ENCODE measurements around the gene ADD1.

The ADD1 gene

DNA sequence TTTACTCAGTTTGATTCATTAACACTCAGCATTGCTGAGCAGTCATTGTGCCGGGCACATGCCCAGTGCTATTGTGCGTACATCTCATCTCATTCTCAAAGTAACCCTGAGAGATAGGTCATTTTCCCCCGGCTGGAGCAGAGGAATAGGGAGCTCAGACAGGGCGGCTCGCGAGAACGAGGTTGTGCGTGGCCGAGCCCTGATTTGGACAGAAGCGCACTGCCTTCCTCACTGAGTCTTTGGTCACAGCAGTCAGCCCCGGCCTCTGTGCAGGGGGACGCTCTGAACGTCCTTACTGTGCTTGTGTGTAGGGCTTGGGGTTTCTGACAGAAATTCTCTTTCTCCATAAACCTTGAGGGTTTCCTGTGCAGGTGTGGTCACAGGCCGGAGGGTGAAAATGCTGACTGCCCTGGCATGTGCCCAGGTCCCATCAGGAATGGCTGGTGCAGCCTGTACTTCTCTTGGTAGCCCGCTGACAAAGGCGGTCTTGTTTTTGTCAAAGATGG lies 80.1 kb downstream of the ADD1 start:
- H3K27ac ChIP-seq: no peak overlapping the region
- TF ChIP-seq CTCF (IDR thresholded peaks at IDR 0.05; ENCODE audit: low read depth, low read length): no peak
- no peak for DNase-seq
- H3K36me3 ChIP-seq: peaks cover 81% of the 10 kb centered on the region
- H3K9me3 ChIP-seq (ENCODE audit: severe bottlenecking): no peaks in the 10 kb centered on the region
- H3K27me3 ChIP-seq (ENCODE audit: insufficient read depth, low read depth, severe bottlenecking): no peaks in the 10 kb centered on the region
- H3K4me3 ChIP-seq (ENCODE audit: low read depth, low read length): no peak overlapping the region

DNA sequence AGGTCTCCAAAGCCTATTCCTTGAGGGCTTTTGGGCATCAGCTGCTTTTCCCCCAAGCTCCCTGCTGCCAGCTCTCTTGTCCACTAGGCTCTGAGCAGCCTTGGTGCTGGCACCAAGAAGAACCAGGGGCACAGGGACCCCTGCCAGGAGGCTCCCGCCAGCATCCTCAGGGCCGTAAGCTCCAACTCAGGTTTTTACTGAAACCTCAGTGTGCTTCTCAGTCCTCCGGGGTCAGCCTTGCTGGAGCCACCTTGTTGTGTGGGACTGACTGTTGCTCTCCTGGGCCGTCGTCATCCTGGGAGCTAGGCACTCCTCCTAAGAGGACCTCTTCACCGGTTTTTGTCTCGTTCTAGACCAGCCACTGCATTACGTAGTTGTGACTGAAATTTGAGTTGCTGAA lies 80.6 kb downstream of the ADD1 start:
- H3K36me3 ChIP-seq: peaks cover 81% of the 10 kb centered on the region
- no peak for DNase-seq
- H3K27me3 ChIP-seq (ENCODE audit: insufficient read depth, low read depth, severe bottlenecking): no peaks in the 10 kb centered on the region
- TF ChIP-seq CTCF (IDR thresholded peaks at IDR 0.05; ENCODE audit: low read depth, low read length): no peak
- no peaks in the 10 kb centered on the region for H3K9me3 ChIP-seq (ENCODE audit: severe bottlenecking)
- H3K4me3 ChIP-seq (ENCODE audit: low read depth, low read length): no peak overlapping the region
- H3K27ac ChIP-seq: no peak overlapping the region

DNA sequence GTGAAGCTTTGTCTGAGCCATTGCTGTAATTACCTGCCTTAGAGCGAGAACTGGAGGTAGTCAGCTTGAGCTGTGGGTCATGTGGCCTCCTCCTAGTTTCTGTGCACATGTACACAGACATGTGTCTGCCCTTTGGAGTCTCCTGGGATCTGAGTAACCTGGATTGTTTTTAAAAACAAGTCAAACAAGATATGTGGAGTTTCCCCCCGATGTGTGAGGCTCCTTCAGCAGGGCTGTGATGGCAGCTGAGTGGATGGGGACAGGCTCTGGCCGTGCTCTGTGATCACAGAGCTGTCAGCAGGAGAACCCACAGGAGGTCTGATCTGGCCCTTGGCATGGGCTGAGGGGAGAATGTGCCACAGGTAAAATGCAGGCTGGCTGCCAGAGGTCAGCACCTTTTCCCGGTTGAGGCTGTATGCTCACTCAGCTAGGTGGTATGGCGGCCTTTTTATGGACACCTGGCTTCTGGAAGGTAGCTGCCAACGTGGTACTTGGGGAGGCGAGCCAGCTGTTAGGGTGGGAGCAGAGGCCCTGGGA lies 81.2 kb downstream of the ADD1 start:
- peaks cover 85% of the 10 kb centered on the region for H3K36me3 ChIP-seq
- no peaks in the 10 kb centered on the region for H3K9me3 ChIP-seq (ENCODE audit: severe bottlenecking)
- H3K27me3 ChIP-seq (ENCODE audit: insufficient read depth, low read depth, severe bottlenecking): no peaks in the 10 kb centered on the region
- no peak for DNase-seq
- H3K27ac ChIP-seq: no peak overlapping the region
- TF ChIP-seq CTCF (IDR thresholded peaks at IDR 0.05; ENCODE audit: low read depth, low read length): no peak
- H3K4me3 ChIP-seq (ENCODE audit: low read depth, low read length): no peak overlapping the region

GRCh38 chr4:2925496-2925895 lies 81.9 kb downstream of the ADD1 start:
- peaks cover 92% of the 10 kb centered on the region for H3K36me3 ChIP-seq
- H3K27ac ChIP-seq: no peak overlapping the region
- no peaks in the 10 kb centered on the region for H3K9me3 ChIP-seq (ENCODE audit: severe bottlenecking)
- TF ChIP-seq CTCF (IDR thresholded peaks at IDR 0.05; ENCODE audit: low read depth, low read length): no peak
- H3K27me3 ChIP-seq (ENCODE audit: insufficient read depth, low read depth, severe bottlenecking): no peaks in the 10 kb centered on the region
- DNase-seq: no peak
- no peak overlapping the region for H3K4me3 ChIP-seq (ENCODE audit: low read depth, low read length)

DNA sequence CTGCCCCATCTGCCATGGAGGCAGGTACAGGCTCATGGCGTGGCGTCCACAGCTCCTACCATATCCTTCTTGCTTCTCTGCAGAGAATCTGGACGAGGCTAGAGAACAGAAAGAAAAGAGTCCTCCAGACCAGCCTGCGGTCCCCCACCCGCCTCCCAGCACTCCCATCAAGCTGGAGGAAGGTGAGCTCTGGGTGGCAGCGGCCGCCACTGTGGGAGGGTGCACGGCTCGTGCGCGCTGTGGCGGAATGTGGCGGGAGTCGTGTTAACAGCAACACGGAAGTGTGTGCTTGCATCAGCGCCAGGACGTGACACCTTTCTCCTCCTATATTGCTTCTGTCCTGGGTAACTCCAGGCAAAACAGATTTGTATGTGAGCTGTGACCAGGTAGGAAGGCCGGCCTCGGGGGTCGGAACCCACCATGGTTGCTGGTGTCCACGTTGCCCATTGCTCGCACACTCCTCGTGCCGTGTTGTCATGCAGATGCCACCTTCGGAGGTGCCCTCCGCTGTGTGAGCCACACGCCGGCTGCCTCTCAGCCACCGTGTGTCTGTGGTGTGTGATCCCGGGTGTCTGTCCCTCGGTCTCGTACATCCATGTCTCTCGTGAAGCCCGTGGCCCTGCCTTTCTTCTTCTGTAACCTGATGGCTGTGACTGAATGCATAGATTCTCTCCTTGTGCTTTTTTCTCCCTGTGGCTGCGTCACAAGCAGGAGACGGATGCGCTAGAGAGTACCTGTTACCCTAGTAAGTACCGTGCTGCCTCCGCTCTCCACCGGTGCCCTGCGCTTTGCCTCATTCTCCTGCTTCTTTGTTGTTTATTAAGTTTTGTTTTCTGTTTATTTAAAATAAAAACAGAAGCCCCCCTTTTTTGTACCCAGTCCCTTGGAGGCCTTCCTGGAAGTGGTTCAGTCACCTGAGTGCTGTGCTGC lies 82.6 kb downstream of the ADD1 start:
- DNase-seq: no peak
- no peak overlapping the region for H3K4me3 ChIP-seq (ENCODE audit: low read depth, low read length)
- no peaks in the 10 kb centered on the region for H3K27me3 ChIP-seq (ENCODE audit: insufficient read depth, low read depth, severe bottlenecking)
- TF ChIP-seq CTCF (IDR thresholded peaks at IDR 0.05; ENCODE audit: low read depth, low read length): no peak
- no peak overlapping the region for H3K27ac ChIP-seq
- no peaks in the 10 kb centered on the region for H3K9me3 ChIP-seq (ENCODE audit: severe bottlenecking)
- peaks cover 98% of the 10 kb centered on the region for H3K36me3 ChIP-seq
